OCI-M1 (cell line): ENCODE results near the gene FAM170B.

Experiments used
- DNase-seq: peaks from one replicate; lab custom pipeline; 2025; lab: John Stamatoyannopoulos, UW

The FAM170B gene

GRCh38 chr10:49123981-49124950 is 9.6 kb downstream of the FAM170B start:
- DNase-seq: no peak

- no peak for DNase-seq
Measured at GRCh38 chr10:49120911-49121310, 12.9 kb downstream of the FAM170B start.

GRCh38 chr10:49119746-49120145 is 14.1 kb downstream of the FAM170B start:
- no peak for DNase-seq

- no peak for DNase-seq
Measured at GRCh38 chr10:49118430-49119074, 15.3 kb downstream of the FAM170B start.

GRCh38 chr10:49117376-49118070 is 16.3 kb downstream of the FAM170B start:
- no peak for DNase-seq

- no peak for DNase-seq
Measured at GRCh38 chr10:49116509-49117375, 17.1 kb downstream of the FAM170B start.

GRCh38 chr10:49115796-49116508 is 17.9 kb downstream of the FAM170B start:
- no peak for DNase-seq

- DNase-seq: no peak
Measured at GRCh38 chr10:49115015-49115795, 18.6 kb downstream of the FAM170B start, which contains the start of gene VSTM4. Gene VSTM4, minus strand, starts transcription at chr10:49115522. Its CDS starts 37 bp downstream, at chr10:49115485.

- no peak for DNase-seq
Measured at GRCh38 chr10:49114718-49115014, 19.2 kb downstream of the FAM170B start.

GRCh38 chr10:49113741-49114141 is 20.1 kb downstream of the FAM170B start:
- DNase-seq: no peak

- no peak for DNase-seq
Measured at GRCh38 chr10:49112851-49113250, 21.0 kb downstream of the FAM170B start.

GRCh38 chr10:49112098-49112497 is 21.7 kb downstream of the FAM170B start:
- DNase-seq: no peak

GRCh38 chr10:49111320-49111698 is 22.5 kb downstream of the FAM170B start:
- DNase-seq: no peak

GRCh38 chr10:49110684-49111319 is 23.0 kb downstream of the FAM170B start:
- no peak for DNase-seq

- no peak for DNase-seq
Measured at GRCh38 chr10:49109669-49110340, 24.0 kb downstream of the FAM170B start.

GRCh38 chr10:49108656-49109055 is 25.2 kb downstream of the FAM170B start:
- DNase-seq: no peak

- no peak for DNase-seq
Measured at GRCh38 chr10:49107887-49108267, 25.9 kb downstream of the FAM170B start.

GRCh38 chr10:49107111-49107886 is 26.5 kb downstream of the FAM170B start:
- DNase-seq: no peak
